ENCODE results near the gene DIS3L2.

DIS3L2 gene

DNA sequence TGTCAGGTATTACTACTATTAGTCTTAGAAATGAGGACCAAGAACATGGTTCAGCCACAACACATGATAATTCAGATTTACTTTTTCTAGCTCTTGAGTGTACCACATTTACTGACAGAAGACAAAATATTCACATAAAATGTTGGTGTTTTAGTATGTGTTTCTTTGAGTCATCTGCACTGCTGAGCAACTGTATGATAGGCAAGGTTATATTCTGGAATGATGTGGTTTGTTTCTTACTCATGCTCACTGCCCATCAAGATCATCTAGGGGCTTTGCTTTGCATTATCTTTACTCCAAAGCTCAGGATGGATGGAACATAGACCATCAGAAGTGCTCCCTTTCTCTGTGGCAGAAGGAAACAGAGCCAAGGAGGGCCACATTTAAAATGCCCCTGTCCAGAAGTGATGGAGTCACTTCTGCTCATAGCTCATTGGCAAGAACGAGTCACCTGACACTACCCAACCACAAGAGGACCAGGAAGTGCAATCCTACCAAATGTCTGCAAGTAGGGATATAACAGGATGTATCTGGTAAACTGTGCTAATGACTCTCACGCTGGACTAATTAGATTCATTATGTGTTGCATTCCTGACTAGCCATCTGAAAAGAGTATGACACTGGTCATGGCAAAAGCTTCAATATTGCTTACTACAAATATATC is 81.5 kb downstream of the DIS3L2 start:
- in situ Hi-C loops (cut with MboI; ENCODE audit: low pct_unique_long_range_greater_than_20kb, low sequenced_read_pairs, unreplicated experiment) = no loop called here
- TF ChIP-seq, protein P1, sequence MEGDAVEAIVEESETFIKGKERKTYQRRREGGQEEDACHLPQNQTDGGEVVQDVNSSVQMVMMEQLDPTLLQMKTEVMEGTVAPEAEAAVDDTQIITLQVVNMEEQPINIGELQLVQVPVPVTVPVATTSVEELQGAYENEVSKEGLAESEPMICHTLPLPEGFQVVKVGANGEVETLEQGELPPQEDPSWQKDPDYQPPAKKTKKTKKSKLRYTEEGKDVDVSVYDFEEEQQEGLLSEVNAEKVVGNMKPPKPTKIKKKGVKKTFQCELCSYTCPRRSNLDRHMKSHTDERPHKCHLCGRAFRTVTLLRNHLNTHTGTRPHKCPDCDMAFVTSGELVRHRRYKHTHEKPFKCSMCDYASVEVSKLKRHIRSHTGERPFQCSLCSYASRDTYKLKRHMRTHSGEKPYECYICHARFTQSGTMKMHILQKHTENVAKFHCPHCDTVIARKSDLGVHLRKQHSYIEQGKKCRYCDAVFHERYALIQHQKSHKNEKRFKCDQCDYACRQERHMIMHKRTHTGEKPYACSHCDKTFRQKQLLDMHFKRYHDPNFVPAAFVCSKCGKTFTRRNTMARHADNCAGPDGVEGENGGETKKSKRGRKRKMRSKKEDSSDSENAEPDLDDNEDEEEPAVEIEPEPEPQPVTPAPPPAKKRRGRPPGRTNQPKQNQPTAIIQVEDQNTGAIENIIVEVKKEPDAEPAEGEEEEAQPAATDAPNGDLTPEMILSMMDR (IDR thresholded peaks at IDR 0.05; ENCODE audit: extremely low read depth, insufficient read depth, missing control alignments) = no peak
- DNase-seq (ENCODE audit: low spot score) = no peak

- TF ChIP-seq, protein P1 (IDR thresholded peaks at IDR 0.05; ENCODE audit: extremely low read depth, insufficient read depth, missing control alignments) = no peak
- no peak for DNase-seq (ENCODE audit: low spot score)
- in situ Hi-C loops (cut with MboI; ENCODE audit: low pct_unique_long_range_greater_than_20kb, low sequenced_read_pairs, unreplicated experiment) = no loop called here
Measured at GRCh38 chr2:232043966-232044365, 82.5 kb downstream of the DIS3L2 start.

GRCh38 chr2:232049350-232049749 is 87.8 kb downstream of the DIS3L2 start:
- no peak for DNase-seq (ENCODE audit: low spot score)
- in situ Hi-C loops (cut with MboI; ENCODE audit: low pct_unique_long_range_greater_than_20kb, low sequenced_read_pairs, unreplicated experiment) = no loop called here
- TF ChIP-seq, protein P1 (IDR thresholded peaks at IDR 0.05; ENCODE audit: extremely low read depth, insufficient read depth, missing control alignments) = no peak

DNA sequence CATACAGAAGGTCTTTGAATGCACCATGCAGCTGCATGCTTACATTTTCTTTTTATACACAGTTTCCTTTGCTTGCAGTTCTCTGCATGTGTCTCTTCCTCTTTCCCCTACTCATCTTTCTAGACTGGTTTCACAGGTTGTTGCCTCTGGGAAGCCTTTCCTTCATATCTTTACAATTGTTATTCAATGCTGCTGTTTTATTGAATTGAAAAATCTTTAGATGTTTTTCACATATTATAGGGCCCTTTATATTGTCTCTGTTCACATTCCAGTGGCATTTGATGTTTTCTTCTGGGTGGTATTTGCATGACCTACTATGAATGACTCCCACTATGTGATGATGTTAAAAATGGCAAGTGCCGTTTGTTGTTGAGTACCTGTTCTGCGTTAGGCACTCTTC is 91.1 kb downstream of the DIS3L2 start:
- in situ Hi-C loops (cut with MboI; ENCODE audit: low pct_unique_long_range_greater_than_20kb, low sequenced_read_pairs, unreplicated experiment) = no loop called here
- DNase-seq (ENCODE audit: low spot score) = no peak
- TF ChIP-seq, protein P1 (IDR thresholded peaks at IDR 0.05; ENCODE audit: extremely low read depth, insufficient read depth, missing control alignments) = no peak

- TF ChIP-seq, protein P1 (IDR thresholded peaks at IDR 0.05; ENCODE audit: extremely low read depth, insufficient read depth, missing control alignments) = no peak
- DNase-seq (ENCODE audit: low spot score) = no peak
- in situ Hi-C loops (cut with MboI; ENCODE audit: low pct_unique_long_range_greater_than_20kb, low sequenced_read_pairs, unreplicated experiment) = no loop called here
Measured at GRCh38 chr2:232053777-232054176, 92.3 kb downstream of the DIS3L2 start.

DNA sequence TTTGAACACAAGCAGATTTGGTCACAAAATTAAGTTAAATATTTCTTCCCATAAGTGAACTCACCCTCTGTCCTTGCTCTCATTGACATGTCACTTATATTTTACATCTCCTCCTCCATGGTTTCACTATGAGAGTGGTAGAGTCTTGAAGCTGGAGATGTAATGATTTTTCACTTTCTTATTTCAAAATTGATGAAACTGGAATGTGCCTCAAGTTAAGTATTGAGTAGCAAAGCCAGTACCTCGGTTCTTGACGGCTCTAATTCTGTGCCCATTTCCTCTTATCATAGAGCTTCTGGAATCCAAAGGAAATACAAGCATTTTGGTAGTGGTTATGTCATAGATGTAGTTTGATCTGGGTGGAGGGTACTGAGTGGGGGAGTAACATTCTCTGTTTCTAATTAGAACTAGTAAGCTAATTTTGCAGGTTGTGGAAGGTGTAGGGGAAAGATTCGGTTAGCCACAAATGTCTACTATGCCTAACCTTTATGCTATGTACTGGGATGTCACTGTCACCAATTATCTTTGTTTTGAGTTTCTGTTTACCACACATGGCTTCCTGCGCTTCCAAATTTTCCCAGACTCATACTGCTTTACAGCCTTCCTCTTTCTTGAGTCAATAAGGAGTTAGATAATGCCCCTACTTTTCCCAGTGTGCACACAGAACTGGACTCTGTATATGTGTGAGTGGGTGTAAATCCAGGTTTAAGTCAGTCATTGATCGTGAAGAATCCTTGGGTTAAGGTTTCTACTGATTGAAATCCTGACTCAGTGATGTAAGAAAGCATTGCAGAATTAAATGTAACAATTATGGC is 96.8 kb downstream of the DIS3L2 start:
- peak; percentile 24 for DNase-seq (ENCODE audit: low spot score)
- TF ChIP-seq, protein P1 (IDR thresholded peaks at IDR 0.05; ENCODE audit: extremely low read depth, insufficient read depth, missing control alignments) = no peak
- in situ Hi-C loops (cut with MboI; ENCODE audit: low pct_unique_long_range_greater_than_20kb, low sequenced_read_pairs, unreplicated experiment) = no loop called here

All from GM13977 (cell line).